Colonic mucosa (tissue), 4 donors: ENCODE results near the gene GSN. TPM values are rescaled to one million over a fixed set of nuclear protein-coding genes. Genes with fewer than 3 reads are reported as not detected.

Source experiments
- DNase-seq: peaks from one replicate; pipeline ENCODE4 v3.0.0-alpha.2; 2020
- H3K27ac ChIP-seq: fragments of 200-600 bp; one replicate; pipeline ENCODE4 v1.8.0; 2021
- H3K27me3 ChIP-seq: fragments of 200-600 bp; one replicate; pipeline ENCODE4 v1.8.0; 2021
- H3K36me3 ChIP-seq: fragments of 200-600 bp; one replicate; pipeline ENCODE4 v1.8.0; 2021
- H3K4me1 ChIP-seq: fragments of 200-600 bp; one replicate; pipeline ENCODE4 v1.8.0; 2021; ENCODE audit warnings: mild to moderate bottlenecking
- H3K4me3 ChIP-seq: fragments of 200-600 bp; one replicate; pipeline ENCODE4 v1.8.0; 2021
- H3K9ac ChIP-seq, 2 donors: one replicate each; pipeline ENCODE4 v1.7.0; 2013; ENCODE audit warnings: control low read depth in 2 of 2, low read depth in 2 of 2, low read length in 2 of 2
- H3K9me3 ChIP-seq: fragments of 200-600 bp; one replicate; pipeline ENCODE4 v1.8.0; 2021
- CTCF ChIP-seq: fragments of 200-600 bp; IDR thresholded peaks from one replicate; pipeline ENCODE4 v1.8.0; 2022; ENCODE audit warnings: antibody characterized with exemption, mild to moderate bottlenecking
- intact Hi-C: fragments of 100-400 bp; cut with DNase I; formaldehyde crosslinking; loops from one replicate; pipeline ENCODE4 v1.14.1; 2022
- total RNA-seq, 2 donors: library from RNA; stranded (reverse); fragmentation: NEBNext Ultra II Directional in 1 of 2; extraction: Animal tissue kit (Norgen Biotek cat#: 25700) in 1 of 2; gene quantifications; one replicate each; pipeline ENCODE4 v1.2.1, GENCODE V29; 2021
- donor health status: healthy.
- donor health status: DM: no; HTN: no; CAD: no.
- donor health status: DM: no; HTN: no; CAD: no.

GSN gene
- total RNA-seq, 2 donors from 2014 or later, result 413 to 553 TPM

GRCh38 chr9:121298016-121298538 is 30.1 kb downstream of the GSN start:
- H3K36me3 ChIP-seq, result peaks cover 5% of the 10 kb centered on the region
- no peak for DNase-seq
- intact Hi-C loops, result no loop called here
- H3K4me1 ChIP-seq, result peaks cover 6% of the 10 kb centered on the region
- H3K27ac ChIP-seq, result no peak overlapping the region
- H3K9ac ChIP-seq, result peak overlapping the region in 1 of 2 donors; percentile 23
- no peak for TF ChIP-seq CTCF
- H3K9me3 ChIP-seq, result no peaks in the 10 kb centered on the region
- no peak overlapping the region for H3K4me3 ChIP-seq
- no peaks in the 10 kb centered on the region for H3K27me3 ChIP-seq

GRCh38 chr9:121298689-121299466 is 30.9 kb downstream of the GSN start:
- Histone ChIP-seq H3K27me3 (no peaks in the 10 kb centered on the region), H3K4me3 (peak overlapping the region; percentile 47), H3K27ac (peak overlapping the region; percentile 62), H3K9ac (peak overlapping the region in 1 of 2 donors; percentile 27), H3K9me3 (no peaks in the 10 kb centered on the region), H3K36me3 (peaks cover 9% of the 10 kb centered on the region), H3K4me1 (peaks cover 8% of the 10 kb centered on the region)
- peak; percentile 61 for DNase-seq
- intact Hi-C loops, result no loop called here
- TF ChIP-seq CTCF, result no peak

GRCh38 chr9:121299467-121300282 is 31.7 kb downstream of the GSN start:
- Histone ChIP-seq H3K4me1 (peaks cover 9% of the 10 kb centered on the region), H3K27ac (peak overlapping the region; percentile 62), H3K9ac (peak overlapping the region; percentile 69 to 76), H3K4me3 (peak overlapping the region; percentile 47), H3K27me3 (no peaks in the 10 kb centered on the region), H3K36me3 (peaks cover 9% of the 10 kb centered on the region), H3K9me3 (no peaks in the 10 kb centered on the region)
- TF ChIP-seq CTCF, result no peak
- intact Hi-C loops, result no loop called here
- DNase-seq, result peak; percentile 73

GRCh38 chr9:121300283-121301119 is 32.5 kb downstream of the GSN start:
- Histone ChIP-seq H3K27me3 (no peaks in the 10 kb centered on the region), H3K4me3 (peak overlapping the region; percentile 47), H3K9me3 (no peaks in the 10 kb centered on the region), H3K9ac (peak overlapping the region; percentile 69 to 76), H3K27ac (peak overlapping the region; percentile 62), H3K4me1 (peaks cover 9% of the 10 kb centered on the region), H3K36me3 (peaks cover 9% of the 10 kb centered on the region)
- TF ChIP-seq CTCF, result no peak
- intact Hi-C loops, result no loop called here
- DNase-seq, result no peak

GRCh38 chr9:121301881-121302286 is 33.9 kb downstream of the GSN start:
- H3K9ac ChIP-seq, result peak overlapping the region in 1 of 2 donors; percentile 38
- no peak for DNase-seq
- no peak for TF ChIP-seq CTCF
- H3K36me3 ChIP-seq, result peaks cover 9% of the 10 kb centered on the region
- no peak overlapping the region for H3K4me3 ChIP-seq
- no peak overlapping the region for H3K27ac ChIP-seq
- H3K4me1 ChIP-seq, result peaks cover 9% of the 10 kb centered on the region
- H3K27me3 ChIP-seq, result no peaks in the 10 kb centered on the region
- H3K9me3 ChIP-seq, result no peaks in the 10 kb centered on the region
- intact Hi-C loops, result no loop called here
